NCI-H2107 (cell line): ENCODE results near the gene ASCL2.

Experiments
- DNase-seq: peaks from one replicate; lab custom pipeline; 2025; lab: John Stamatoyannopoulos, UW

The ASCL2 gene

DNA sequence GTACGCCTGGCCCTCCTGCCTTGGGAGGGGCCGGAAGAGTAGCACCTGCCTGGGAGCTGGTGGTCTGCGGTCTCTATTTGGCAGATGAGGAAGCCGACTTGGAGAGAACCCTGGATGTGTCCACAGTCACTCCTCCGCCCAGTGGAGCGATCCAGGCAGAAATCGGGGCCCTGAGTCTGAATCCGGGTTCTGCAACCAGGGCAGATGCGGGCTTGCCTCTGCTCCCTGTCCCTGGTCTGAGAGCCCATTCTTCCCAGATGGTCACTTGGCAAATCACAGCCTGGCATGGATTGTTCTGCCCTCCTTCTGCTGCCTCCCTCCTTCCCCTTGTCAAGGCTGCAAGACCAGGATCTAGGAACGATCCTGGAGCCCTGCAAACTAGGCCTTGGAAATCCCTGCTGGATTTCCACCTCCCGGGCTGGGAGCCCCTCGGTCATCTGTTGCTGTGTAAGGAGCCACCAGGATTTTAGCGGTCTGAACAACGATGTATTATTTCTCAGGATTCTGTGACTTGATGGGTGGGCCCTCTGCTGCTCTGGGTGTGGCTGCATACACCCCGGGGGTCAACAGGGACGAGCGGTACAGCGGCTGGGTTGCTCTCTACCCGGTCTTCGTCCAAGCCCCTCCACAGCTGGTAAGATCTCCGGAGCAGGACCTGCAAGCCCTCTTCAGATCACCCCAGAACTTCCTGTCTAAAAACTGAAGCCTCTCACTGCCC is 2.0 kb upstream of the ASCL2 start:
- DNase-seq = no peak

DNA sequence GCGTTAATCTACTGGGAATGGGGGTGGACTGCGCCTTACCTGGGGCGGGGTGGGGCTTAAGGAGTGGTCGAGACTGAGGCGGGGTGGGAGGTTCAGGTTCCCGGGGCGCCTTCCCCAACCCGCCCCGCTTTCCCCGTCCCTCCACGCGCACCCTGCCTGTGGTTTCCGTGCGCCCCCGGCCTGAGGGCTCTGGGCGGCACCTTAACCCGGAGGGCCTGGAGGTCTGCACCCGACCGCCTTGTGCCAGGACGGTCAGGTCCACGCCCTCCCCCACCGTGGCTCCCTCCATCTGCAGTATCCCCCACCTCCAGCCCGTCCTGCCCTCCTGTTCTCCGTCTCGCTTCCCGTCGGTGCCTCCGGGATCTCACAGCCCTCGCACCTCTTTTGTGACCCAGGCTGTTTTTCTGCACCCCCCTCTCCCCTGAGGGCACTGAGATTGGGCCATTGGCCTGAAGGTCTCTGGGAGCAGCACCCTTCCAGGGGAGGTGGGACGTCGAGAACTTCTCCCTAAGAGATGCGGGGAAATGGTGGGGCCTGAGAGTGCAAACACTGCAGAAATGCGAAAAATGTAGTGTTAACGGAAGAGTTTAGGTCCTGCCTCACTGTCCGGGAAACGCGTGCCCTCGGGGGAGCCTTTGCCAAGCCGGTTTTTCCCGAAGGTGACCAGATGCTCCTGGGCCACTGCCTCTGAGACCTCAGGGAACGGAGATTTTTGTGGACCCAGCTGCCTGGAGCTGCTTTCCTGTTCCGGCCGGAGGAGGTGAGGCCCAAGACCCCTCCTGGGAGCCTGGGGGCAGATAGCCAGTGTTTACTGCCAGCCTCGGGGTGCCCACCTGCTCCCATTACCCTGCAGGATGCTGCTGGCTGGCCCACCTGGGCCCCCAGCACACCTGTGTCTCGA is 1.2 kb upstream of the ASCL2 start:
- DNase-seq = no peak

DNA sequence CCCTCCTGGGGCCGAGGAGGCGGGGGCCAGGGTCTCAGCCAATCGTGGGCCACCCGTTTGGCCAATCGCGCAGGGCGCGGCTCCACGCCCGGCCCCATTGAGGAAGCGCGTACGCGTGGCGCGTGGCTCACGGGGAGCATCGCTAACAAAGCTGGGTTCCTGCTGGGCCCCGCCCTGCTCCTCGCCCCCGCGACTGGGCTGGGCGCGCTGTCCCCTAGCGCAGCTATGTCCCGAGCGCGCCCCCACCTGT is 614 bp upstream of the ASCL2 start:
- DNase-seq = no peak

DNA sequence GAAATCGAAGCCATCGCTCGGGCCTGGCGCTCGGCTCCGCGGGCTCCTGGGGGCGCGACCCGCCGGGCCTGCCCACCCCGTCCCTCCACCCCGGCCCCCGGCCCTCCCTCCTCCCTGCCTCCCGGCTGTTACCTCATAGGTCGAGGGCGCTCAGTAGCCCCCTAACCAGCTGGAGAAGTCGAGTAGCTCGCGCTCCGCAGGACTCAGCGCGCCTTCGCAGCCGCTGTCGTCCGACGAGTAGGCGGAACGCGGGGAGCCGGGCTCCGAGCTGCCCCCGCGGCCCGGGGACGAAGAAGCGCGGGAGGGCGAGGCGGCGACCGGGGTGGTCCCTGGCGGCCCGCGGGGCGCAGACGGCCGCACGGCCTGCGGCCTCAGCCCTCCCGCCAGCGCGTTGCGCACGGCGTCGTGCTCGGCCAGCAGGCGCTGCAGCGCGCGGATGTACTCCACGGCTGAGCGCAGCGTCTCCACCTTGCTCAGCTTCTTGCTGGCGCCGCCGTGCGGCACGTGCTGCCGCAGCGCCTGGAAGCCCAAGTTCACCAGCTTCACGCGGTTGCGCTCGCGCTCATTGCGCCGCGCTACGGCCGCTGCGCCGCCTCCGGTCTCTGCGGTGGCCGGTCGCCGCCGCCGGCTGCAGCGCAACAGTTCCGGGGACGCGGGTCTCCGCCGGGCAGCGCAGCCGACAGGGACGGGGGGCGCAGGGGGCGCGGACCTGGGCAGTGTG is 627 bp downstream of the ASCL2 start:
- no peak for DNase-seq

DNA sequence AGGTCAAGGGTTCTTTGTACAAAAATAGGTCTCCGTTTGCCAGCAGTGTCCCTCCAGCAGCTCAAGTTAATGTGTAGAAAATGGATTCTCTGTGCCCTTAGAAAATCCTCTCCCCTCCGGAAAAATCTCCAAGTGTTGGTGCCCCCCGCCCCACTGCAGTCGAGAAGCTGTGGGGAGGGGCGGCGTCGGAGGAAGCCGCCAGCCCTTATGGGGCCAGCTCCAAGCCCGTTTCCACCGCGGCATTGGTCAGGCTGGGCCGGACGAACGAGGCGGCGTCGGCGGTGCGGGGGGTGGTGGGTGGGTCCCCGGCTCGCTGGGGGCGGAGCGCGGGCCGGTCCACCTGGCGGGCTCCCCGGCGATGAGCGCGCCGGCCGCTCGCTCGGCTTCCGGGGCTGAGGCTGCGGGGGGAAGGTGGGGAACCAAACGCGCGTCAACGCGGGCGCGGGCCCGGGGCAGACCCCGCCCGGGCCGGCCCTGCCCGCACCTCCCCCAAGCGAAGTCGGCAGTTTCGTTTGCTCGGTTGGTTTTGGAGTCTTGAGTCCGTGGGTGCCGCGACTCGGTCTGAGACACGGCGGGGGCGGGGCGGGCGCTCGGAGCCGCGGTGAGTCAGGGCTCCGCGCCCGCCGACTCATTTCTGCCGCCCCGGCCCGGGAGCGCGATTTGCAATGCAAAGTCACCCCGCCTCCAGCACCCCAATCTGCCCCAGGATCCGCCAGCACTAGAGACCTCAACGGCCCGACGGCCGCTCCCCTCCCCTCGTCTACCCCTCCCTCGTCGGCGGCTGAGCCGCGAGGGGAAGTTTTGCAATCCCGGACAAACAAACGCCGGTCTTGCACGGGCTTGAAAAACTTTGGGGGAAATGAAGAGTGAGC is 1.4 kb downstream of the ASCL2 start:
- DNase-seq = no peak

DNA sequence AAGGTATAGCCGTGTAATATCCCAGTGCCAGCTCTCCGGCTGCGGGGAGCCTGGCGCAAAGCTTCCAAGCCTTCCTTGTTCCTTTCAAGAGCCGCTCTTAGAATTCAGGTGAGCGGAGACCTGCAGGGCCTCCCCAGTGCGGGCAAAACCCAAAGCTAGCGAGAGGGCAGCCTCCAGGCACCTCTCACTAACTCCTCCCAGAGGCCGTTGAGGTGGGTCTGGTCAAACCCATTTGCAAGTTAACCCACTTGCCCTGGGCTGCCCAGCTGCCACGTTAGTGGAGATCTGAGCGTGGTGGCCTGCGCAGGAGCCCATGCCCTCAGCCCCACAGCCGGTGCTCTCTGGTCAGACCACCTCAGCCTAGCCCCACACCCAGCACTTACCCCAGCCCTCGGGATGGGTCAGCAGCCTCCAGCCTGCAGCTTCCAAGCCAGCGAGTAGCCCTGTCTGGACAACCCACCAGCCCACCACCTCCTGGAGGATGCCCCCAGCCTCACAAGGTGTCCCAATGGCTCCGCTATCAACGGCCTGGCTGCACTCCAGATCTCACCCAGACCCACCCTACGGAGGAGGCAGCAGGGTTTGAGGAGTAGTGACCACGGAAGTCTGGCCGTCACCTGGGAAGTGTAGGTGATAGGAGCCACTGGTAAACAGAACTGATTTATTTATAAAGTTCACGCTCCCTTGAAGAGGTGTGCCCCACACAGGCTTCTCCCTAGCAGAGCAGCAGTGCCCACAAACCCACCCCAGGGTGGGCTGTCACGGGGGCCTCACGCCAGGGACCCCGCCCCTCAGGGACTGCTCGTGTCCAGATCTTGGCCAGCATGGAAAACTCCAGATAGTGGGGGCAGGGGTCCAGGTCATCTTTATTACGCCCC is 2.3 kb downstream of the ASCL2 start:
- no peak for DNase-seq

DNA sequence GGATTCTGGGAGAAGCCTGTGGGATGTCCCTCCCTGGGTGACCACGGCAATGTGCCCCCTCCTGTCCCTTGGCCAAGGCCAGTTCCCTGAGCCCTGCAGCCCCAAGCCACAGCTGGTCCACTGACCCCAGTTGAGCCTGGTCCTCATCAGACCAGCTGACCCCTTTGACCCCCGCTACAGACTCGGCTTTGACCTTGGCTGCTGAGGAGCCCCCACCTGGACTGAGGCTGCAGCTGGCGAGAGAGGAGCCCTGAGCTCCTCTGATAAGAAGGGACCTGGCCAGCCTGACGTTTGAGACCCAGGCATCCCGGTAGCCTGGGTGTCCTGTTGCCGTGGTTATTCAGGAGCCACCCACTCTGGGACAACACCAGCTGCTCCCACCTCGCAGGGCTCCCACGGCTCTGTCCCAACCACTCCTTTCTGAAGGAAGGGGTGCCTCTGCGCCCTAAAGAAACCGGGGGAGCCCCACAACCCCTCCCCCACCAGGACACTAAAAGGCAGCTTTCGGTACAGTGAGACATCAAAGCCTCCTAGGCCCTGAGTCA is 3.0 kb downstream of the ASCL2 start:
- DNase-seq = no peak

DNA sequence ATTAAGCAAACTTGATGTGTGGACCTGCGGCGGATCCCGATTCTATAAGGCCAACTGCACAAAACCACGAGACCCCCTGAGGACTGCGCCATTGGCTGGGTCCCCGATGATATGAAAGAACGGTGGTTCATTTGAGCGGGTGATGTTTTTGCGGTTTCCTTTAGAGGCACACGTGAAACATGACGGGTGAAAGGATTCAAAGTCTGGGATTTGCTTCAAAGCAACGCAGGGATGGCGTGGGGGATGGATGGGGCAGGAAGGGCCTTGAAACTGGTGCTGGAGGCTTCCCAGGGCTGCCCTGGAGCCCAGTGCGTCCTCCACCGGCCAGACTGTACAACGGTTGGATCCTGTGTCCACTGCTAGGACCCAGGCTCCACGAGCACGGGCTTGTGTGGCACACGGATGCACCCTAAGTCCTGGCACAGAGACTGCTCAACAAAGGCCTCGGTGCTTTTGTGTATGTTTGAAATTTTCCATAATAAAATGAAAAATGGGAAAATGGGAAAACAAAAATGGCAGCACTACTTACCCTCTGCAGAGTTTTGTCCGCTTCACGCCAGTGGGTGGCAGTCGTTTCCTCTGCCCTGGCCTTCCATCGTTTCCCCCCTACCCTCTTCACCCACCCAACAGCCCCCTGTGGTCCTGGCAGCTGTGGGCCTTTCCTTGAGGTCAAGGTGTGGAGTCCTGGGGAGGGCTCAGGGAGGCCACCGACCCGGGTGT is 3.6 kb downstream of the ASCL2 start:
- no peak for DNase-seq

DNA sequence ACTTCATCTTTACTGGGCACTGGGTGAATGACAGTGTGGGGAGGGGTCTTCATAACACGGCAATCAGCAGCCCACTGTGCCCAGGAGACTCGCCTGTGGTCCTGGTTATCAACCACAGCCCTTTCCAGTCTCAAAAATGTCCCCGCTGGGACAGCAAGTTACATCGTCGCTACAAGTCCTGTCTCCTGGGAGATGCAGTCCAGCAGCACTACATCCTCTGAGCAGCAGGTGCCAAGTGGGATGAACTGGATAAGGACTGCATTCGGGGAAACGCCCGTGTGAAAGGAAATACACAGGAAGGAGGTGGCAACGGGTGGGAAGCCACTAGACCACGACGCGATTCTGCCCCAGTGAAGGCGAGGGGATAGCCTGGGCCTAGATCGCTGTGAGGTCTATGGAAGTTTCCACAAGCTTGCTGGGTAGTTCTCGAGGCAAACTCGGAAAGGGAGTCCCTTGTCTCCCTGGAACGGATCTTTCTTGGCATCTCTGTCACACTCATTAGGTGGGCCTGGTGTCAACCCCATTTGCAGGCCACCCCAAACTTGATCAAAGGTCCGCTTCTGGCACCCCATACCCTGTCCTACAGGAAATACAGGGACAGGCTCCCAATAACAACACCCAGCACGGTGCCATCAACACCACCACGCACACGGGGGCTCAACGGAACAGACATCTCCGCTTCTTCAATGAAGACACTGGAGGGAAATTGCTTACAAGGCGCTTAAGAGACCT is 4.4 kb downstream of the ASCL2 start:
- no peak for DNase-seq

DNA sequence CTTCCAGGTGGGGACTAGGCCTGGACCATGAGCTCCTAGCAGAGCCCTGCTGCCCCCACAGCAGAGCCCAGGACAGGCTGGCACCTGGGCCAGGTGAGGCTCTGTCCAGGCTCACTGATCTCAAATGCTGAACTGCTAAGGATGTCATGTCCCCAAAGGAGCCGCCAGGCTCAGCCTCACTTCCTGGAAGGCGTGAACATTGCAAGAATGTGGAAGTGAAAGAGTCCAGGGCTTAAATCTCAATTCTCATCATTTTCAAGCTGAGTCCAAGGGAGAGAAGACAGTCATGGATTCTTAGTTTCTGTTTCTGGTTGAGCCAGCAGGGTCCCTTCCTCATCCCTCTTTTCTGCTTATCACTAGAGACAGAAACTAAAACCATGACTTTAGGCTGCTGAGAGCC is 5.0 kb downstream of the ASCL2 start:
- no peak for DNase-seq

DNA sequence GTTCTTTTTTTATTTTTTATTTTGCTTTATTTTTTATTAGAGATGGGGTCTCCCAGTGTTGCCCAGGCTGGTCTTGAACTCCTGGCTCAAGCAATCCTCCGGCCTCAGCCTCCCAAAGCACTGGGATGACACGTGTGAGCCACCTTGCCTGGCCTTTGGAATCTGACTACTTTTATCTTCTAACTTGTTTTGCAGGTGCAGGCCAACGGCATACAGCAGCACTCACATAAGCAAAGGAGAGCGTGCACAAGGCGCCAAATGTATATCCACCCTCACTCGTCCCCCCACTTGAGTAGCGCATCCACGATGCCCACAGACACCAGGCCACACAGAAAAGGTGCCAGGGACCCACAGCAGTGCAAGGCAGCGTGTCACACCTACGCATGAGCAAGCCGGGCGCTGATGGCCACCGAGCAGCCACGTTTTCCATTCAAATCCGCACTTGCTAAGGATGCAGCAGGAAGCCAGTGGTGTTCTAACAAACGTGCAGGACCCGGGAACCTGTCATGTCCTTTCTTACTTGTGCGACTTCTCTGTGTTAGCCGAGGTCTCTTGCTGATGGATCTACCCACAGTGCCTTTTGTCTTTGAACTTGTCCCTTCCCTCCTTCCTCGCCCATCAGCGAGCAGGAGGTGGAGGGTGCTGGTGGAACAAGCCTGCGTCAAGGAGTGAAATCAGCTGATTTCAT is 5.9 kb downstream of the ASCL2 start:
- DNase-seq = no peak

DNA sequence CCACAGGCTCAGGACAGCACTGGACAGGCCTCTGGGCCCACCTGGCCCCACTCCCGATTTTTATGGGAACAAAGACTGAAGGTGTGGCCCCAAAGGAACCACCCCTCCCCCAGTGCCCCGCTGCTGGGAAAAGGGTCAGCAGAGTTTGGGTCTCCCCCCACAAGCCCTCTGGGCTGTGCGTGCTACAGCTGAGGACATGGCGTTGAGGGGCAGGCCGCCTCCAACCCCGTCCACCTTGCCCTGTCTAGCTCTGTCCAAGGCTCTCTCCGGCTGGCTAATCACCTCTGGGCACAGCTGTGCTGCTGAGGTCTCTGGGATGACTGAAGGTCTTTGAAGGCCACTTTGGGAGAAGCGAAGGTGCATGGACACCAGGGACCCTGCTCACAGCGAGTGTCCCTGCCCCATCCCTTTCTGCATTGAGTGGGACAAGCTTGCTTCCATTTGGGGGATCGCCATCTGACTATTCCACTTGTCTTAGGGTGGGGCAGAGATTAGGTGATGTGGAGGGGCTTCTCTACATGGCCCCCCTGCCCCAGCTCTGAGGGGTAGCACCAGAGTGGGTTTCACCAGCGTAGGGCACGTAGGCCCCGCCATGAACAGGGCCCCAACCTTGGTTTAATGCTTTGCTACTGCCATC is 6.5 kb downstream of the ASCL2 start:
- no peak for DNase-seq

DNA sequence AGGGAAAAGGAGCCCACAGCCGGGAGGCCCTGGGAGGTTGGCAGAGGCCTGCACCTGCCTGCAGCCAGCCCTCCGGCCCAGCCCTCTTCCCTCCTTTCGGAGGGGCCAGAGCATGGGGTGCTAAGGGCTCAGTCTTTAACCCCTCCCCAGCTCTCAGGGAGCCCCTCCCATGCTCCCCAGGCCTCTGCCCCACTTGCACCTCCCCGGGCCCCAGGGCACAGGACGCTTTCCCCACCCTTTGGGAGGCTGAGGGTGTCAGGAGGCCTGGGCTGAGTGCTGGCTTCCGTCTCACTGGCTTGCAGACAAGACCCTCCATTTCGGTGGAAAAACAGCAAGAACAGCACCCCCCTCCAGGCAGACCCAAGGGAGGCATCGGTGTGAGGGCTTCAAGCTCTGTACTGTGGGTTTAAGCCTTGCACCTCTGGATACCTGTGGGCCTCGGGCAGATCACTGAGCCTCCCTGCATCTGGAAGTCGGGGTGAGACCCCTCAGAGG is 7.3 kb downstream of the ASCL2 start:
- no peak for DNase-seq

DNA sequence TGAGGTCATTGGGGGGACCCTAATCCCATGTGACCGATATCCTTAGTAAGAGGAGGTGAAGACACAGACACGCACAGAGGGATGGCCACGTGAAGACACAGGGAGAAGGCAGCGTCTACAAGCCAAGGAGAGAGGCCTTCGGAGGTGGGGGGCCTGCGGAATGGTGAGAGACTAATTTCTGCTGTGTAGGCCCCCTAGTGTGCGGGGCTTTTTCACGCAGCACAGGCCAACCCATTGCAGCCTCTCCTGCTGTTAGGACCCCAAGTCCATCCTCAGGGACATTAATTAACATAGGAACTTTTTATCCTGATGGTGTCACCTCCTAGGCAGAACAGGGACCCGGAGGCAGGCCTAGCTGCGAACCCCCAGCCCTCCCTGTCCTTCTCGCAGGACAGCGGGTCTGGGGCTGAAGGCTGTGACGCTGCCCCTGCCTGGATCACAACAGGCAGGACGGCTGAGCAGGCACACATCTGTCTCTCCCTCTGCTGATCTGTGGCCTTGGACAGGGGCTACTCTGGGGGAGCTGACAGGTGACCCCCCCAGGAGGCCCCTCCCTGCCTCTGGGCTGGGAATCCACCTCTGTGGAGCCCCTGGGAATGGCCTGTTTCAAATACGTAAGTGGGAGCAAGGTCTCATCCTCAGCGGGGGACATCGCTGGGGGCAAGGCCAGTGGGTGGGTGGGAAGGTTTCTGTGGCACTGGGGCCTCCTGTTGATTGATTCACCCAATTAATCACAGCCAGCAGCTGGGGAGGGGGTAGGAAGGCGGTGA is 7.9 kb downstream of the ASCL2 start:
- no peak for DNase-seq

DNA sequence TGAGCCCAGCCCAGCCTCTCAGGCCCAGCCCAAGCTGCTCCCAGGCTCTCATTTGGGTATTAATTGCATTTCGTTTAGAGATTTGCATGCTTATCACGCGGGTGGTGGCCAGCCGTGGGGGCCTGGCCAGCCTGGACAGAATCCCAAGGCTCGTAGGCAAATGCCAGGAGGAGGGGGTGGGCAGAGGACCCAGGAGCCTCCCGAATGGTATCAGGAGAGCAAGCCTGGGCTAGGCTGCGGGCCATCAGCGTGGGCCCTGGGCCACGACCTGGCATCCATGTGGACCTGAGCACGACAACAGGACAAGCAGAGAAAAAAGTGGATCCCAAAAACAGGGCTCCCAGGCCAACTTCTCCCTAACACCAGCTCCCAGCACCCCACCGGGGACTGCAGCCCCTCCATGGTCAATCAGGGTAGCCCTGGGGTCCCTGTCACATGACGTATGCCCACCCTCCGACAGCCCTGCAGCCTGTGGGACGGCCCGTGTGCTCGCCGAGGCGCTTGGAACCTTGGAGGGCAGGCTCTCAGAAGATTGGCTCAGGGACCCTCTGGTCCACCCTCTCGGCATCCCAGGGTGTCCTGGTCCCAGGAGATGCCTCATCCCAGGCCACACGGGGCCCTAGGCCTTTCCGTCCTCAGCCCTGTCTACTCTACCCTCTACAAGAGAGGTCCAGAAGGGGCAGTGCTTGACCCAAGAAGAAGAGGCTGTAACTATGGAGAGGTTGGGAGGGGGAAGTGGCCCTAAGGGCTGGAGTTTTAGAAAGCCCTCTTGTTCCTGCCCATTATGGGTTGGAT is 8.8 kb downstream of the ASCL2 start:
- no peak for DNase-seq
